T-helper 2 cell treated with Interferon-gamma antibody and Interleukin-4, amounts not matched to agents 100 ng/mL and 5 ng/mL, for 36 hours (primary cell): ENCODE data around the gene FHOD1. TPM values are rescaled to one million over a fixed set of nuclear protein-coding genes. Genes with fewer than 3 reads are reported as not detected.

Experiments
- intact Hi-C: fragments of 100-400 bp; cut with micrococcal nuclease; formaldehyde crosslinking; loops from one replicate; pipeline ENCODE4 v1.15.1; 2023
- total RNA-seq: library from RNA; stranded (reverse); gene quantifications from 2 replicates; pipeline ENCODE4 v1.2.3, GENCODE V29; 2022

Gene FHOD1
- total RNA-seq, 1 donor from 2014 or later = 60.3 TPM

GRCh38 chr16:67252609-67253497 is 5.6 kb upstream of the FHOD1 start:
- intact Hi-C loops = no loop called here

GRCh38 chr16:67250045-67250327 is 2.7 kb upstream of the FHOD1 start:
- intact Hi-C loops = no loop called here

GRCh38 chr16:67249178-67250044 is 2.1 kb upstream of the FHOD1 start:
- intact Hi-C loops = loop anchor here (5.0 to 10.0 kb wide), 2 partner anchors 92 to 415 kb away; partner anchors contain the start of genes ACD, C16orf86, ENKD1 and FBXL8

- intact Hi-C loops = loop anchor here (5.0 to 10.0 kb wide), 2 partner anchors 91 to 416 kb away; partner anchors contain the start of genes ACD, C16orf86, ENKD1 and FBXL8
Measured at GRCh38 chr16:67248401-67249177, 1.3 kb upstream of the FHOD1 start, which contains the start of gene SLC9A5. SLC9A5 (plus strand) TSS chr16:67248979; CDS start chr16:67249015, 36 bp downstream.

- intact Hi-C loops = loop anchor here (5.0 to 10.0 kb wide), 2 partner anchors 91 to 417 kb away; partner anchors contain the start of genes ACD, C16orf86, ENKD1 and FBXL8
Measured at GRCh38 chr16:67248073-67248400, 756 bp upstream of the FHOD1 start.

GRCh38 chr16:67246756-67247191 is 507 bp downstream of the FHOD1 start:
- intact Hi-C loops = loop anchor here (1.0 to 10.0 kb wide), 7 partner anchors 10 to 418 kb away; partner anchors contain the start of genes ACD, C16orf86, CBFB and ENKD1

- intact Hi-C loops = loop anchor here (2.0 to 10.0 kb wide), 4 partner anchors 61 to 419 kb away; partner anchors contain the start of genes ACD, C16orf86, CBFB and ENKD1
Measured at GRCh38 chr16:67246081-67246755, 1.1 kb downstream of the FHOD1 start.

GRCh38 chr16:67245674-67246080 is 1.6 kb downstream of the FHOD1 start:
- intact Hi-C loops = loop anchor here (2.0 to 10.0 kb wide), 4 partner anchors 61 to 419 kb away; partner anchors contain the start of genes ACD, C16orf86, CBFB and ENKD1

- intact Hi-C loops = loop anchor here (5.0 to 10.0 kb wide), 2 partner anchors 88 to 420 kb away; partner anchors contain the start of genes ACD, C16orf86, ENKD1 and FBXL8
Measured at GRCh38 chr16:67245186-67245585, 2.1 kb downstream of the FHOD1 start.

- intact Hi-C loops = loop anchor here (1.0 to 10.0 kb wide), 3 partner anchors 52 to 420 kb away; partner anchors contain the start of genes ACD, C16orf86, E2F4 and ENKD1
Measured at GRCh38 chr16:67244387-67245185, 2.7 kb downstream of the FHOD1 start.

GRCh38 chr16:67243481-67243880 is 3.8 kb downstream of the FHOD1 start:
- intact Hi-C loops = loop anchor here (10.0 kb wide), 1 partner anchor 421 kb away; the partner anchor contains the start of genes ACD, C16orf86, ENKD1 and PARD6A

GRCh38 chr16:67242138-67242730 is 5.0 kb downstream of the FHOD1 start:
- intact Hi-C loops = loop anchor here (10.0 kb wide), 1 partner anchor 423 kb away; the partner anchor contains the start of genes ACD, C16orf86, ENKD1 and PARD6A

- intact Hi-C loops = loop anchor here (10.0 kb wide), 1 partner anchor 424 kb away; the partner anchor contains the start of genes ACD, C16orf86, ENKD1 and PARD6A
Measured at GRCh38 chr16:67241008-67241900, 6.0 kb downstream of the FHOD1 start.

GRCh38 chr16:67240506-67240905 is 6.8 kb downstream of the FHOD1 start:
- intact Hi-C loops = loop anchor here (10.0 kb wide), 1 partner anchor 424 kb away; the partner anchor contains the start of genes ACD, C16orf86, ENKD1 and PARD6A

- intact Hi-C loops = no loop called here
Measured at GRCh38 chr16:67238806-67239470, 8.3 kb downstream of the FHOD1 start.

- intact Hi-C loops = no loop called here
Measured at GRCh38 chr16:67238278-67238575, 9.1 kb downstream of the FHOD1 start.
